Activated T-helper 9 cell treated with anti-CD3 and anti-CD28 coated beads, Interleukin-2, amount 50 U/mL, for 16 hours (primary cell): Measurements from ENCODE around the gene RAD51B.
"Not testable (repeated sequence)": the region's sequence is repeated elsewhere in the genome, so short reads cannot be mapped to it uniquely, and the experiment has no call there.

ENCODE experiments used
- DNase-seq: peaks from one replicate; pipeline ENCODE4 v3.0.0-alpha.2; 2020; ENCODE audit warnings: low read depth

Gene RAD51B

GRCh38 chr14:68027276-68027675 is 207.7 kb downstream of the RAD51B start:
- DNase-seq = no peak

GRCh38 chr14:68028075-68028474 is 208.5 kb downstream of the RAD51B start:
- DNase-seq = no peak

- DNase-seq = not testable (repeated sequence)
Observed at GRCh38 chr14:68031011-68031410, 211.4 kb downstream of the RAD51B start.

GRCh38 chr14:68032154-68032553 is 212.6 kb downstream of the RAD51B start:
- DNase-seq = no peak

- no peak for DNase-seq
Observed at GRCh38 chr14:68033336-68033932, 213.9 kb downstream of the RAD51B start.

DNA sequence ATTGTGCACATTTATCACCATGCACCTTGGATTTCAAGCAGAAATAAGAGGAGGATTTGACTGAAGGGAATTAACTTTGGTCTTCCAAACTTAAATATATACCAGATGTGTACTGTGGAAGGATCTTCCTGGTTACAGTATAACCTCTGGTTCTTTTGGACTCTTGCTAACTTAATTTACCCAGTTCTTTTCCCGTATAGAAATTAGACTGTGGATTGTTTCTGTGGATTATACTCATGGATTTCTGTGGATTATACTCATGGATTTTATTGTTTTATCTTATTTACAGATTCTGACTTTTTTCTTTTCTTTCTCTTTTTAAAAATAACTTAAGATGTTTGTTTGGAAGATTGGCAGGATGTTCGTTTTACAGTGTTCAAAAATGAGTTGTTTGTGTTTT is 215.3 kb downstream of the RAD51B start:
- DNase-seq = no peak

- no peak for DNase-seq
Observed at GRCh38 chr14:68036202-68036601, 216.6 kb downstream of the RAD51B start.

DNA sequence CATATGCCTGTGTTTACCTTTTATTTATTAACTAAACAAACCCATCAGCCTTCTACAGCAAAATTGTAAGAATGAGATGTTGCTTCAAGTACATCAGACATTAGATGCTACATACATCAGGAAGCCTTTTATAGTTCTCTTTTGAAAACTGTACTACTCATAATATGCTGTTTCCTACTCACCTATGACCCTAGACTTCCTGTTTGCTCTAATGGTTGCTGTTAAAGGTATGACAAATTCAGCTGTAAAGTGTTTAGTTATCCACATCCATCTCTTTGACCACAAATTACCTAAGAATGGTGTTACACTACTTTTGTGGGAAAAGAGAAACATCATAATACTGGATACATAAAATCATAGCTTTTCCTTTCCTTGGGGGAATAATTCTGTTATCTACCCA is 220.0 kb downstream of the RAD51B start:
- no peak for DNase-seq

- DNase-seq = no peak
Observed at GRCh38 chr14:68040633-68041369, 221.2 kb downstream of the RAD51B start.

DNA sequence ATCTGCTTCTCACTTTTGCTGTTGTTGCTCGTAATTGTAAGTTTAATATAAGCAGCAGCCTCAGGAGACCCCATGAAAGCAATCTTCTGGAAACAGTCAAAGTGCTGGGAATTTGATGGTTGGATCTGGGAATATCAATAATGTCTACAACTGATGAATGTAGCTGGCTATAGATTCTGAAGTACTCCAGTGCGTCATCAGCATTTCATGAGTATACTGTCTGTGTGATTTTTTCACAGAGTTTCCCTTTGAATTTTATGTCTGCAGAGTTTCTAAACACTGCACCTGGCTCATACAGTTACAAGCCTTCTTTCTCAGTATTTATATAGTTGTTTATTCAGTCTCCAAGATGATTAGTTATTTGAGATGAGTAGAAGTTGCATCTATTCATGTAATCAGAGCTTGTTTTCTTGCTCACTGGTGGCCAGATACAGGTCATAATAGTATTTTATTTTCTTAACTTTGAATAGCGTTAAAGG is 222.3 kb downstream of the RAD51B start:
- no peak for DNase-seq

DNA sequence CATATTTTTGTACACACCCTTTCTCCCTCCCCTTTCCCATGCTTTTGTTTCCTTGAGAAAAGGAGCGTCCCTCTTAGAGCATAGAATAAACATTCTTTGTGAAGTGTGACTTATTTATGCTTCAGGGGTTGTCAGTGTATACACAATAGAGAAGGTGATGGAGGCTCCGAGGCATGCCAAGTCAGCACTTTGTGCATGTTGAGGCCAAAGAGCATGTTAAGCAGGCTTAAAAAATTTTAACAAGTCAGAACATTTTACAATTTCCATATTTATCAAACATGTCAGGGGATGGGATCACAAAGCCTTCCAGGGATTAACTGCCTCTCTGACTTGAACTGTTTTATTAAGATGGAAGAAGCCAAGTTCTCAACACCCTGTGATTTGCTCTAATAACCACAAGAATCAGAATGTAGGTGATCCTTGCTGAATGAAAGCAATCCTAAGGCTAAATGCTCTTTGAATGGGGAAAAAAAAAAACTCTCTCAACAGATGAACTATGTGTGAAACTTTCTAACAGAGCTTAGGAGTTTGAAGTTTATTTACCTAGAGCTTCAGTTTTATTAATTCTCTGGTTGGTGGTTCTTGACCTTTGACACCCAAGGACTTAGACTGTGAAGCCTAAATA is 223.1 kb downstream of the RAD51B start:
- no peak for DNase-seq

DNA sequence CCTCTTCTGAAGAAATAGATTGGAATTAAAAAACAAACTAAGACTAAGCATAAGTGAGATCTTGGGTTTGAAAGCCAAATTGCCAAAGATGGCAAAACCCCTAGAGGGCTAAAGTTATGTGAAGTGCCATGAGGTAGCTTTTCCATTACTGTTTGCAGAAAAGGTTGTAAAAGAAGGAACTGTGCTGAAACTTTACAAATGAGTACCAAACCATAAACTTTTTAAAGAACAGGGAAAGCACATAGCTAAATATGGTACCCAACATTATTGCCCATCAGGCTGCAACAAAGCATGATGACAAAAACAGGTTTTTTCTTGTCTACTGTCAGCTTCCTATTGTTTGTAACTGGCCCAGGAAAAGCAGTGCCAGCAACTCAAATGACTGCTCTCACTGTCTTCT is 224.2 kb downstream of the RAD51B start:
- DNase-seq = no peak

DNA sequence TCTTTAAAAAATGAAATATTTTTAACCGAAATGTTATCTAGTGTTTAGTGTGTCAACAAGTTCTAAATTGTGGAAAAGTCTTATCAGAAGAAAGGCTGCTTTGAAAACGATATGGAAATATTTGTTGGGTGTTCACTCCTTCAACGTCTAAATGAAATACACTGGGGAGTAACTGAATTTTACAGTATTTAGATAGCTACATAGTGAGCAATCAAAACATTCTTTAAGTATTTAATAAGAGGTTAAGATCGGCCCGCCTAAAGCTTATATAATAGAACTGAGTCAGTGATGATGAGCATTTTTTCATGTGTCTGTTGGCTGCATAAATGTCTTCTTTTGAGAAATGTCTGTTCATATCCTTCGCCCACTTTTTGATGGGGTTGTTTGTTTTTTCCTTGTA is 228.3 kb downstream of the RAD51B start:
- DNase-seq = no peak

DNA sequence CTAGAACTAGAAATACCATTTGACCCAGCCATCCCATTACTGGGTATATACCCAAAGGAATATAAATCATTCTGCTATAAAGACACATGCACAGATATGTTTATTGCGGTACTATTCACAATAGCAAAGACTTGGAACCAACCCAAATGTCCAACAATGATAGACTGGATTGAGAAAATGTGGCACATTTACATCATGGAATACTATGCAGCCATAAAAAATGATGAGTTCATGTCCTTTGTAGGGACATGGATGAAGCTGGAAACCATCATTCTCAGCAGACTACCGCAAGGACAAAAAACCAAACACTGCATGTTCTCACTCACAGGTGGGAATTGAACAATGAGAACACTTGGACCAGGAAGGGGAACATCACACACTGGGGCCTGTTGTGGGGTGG is 229.2 kb downstream of the RAD51B start:
- DNase-seq = not testable (repeated sequence)

DNA sequence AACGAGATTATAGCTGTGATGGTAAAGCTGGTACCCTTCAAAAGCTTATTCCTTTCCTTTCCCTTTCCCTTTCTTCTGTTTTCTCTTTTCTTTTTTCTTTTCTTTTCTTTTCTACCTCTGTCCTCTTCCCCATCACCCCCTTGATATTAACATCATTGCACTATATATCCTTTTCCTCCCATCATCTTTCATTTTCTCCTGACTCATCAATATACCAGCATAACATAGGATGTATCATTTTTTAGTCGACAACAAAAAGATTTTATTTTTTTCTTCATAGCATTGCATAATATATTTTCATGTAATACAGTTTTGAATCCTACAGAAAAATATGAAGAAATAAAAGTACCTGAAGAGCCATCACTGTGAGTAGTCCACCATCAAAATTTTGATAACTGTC is 230.6 kb downstream of the RAD51B start:
- no peak for DNase-seq

DNA sequence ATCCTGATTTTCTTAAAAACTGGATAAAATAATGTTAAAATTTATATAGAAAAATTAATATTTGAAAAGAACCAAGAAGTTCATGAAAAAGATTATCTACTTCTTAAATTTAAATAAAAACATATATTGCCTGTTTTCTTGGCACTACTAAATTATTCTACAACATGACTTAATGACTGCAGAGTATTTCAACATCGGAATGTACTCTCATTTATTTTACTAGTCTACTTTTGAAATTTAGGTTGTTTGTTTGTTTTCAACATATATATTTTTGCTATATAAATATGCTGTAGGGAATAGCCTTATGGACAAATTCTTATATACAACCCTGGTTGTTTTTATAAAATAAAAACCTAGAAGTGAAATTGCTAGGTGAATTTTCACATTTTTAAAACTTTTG is 231.6 kb downstream of the RAD51B start:
- DNase-seq = no peak

DNA sequence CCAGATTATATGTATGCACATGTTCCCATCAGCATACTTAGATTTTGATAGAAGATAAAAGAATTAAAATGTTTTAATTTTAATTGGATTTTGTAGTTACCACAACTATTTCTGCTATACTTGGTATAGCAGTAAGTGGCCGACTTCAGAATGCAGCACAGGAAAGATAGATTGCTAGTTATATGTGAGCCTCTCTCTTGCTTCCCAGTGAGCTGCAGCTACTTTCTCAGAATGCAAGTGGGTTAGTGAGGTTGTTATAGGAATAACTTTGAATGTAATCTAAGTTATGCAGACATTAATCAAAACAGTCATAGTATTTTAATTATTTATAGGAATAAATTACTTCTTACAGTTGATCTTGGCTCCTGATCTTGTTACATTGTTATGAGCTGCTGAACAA is 240.6 kb downstream of the RAD51B start:
- no peak for DNase-seq

DNA sequence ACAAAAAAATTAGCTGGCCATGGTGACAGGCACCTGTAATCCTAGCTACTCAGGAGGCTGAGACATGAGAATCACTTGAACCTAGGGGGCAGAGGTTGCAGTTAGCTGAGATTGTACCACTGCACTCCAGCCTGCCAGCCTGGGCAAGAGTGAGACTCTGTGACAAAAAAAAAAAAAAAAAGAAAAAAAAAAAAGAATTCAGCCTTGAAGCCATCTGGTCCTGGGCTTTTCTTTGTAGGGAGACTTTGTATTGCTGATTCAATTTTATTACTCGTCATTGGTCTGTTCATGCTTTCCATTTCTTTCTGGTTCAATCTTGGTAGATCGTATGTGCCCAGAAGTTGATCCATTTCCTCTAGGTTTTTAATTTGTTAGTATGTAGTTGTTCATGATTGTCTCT is 243.1 kb downstream of the RAD51B start:
- DNase-seq = no peak

DNA sequence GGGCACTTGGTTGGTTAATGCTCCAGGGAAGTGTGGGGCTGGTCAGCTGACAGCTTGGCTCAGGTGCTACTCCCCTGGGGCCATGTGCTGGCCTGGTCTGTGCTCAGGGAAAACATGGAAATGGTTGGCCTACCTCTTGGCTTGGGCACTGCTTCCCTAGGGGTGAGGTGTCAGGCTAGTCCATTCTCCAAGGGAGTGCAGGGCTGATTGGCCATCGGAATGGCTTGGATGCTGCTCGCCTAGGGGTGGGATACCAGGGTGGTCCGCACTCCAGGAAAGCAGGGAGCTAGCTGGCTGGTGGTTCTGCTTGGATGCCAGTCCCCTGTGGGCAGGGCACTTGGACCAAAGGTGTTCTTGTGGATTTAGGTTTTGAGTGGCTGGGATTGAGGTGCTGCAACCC is 245.7 kb downstream of the RAD51B start:
- DNase-seq = no peak

DNA sequence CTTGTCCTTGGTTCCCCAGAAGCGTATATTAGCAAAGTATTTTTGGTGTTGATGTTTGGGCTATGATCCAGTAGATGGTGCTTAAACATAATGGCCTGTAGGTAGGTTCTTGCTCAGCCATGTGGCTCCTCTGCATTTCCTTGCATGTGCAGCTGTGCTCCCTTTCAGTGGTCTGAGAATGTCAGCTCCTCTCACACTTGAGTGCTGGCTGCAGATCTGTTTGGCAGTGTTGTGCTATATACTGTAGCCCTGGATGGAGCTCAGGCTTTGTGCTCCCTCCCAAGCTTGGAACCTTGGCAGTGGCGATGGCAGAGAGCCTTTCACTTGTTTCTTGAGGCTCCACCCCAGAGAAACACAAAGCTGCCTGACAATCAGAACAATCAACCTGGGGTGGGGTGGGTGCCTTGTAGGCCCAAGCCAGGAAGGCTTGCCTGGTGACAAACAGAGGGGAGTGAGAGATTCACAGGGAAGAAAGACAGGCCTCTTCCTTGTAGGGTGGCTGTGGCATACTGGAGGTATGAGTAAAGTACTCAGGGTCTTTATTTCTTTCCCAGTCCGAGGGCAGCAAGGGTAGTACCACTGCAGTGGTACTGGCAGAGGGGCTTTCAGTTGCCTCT is 255.3 kb downstream of the RAD51B start:
- no peak for DNase-seq

- no peak for DNase-seq
Observed at GRCh38 chr14:68075382-68076029, 255.9 kb downstream of the RAD51B start.

DNA sequence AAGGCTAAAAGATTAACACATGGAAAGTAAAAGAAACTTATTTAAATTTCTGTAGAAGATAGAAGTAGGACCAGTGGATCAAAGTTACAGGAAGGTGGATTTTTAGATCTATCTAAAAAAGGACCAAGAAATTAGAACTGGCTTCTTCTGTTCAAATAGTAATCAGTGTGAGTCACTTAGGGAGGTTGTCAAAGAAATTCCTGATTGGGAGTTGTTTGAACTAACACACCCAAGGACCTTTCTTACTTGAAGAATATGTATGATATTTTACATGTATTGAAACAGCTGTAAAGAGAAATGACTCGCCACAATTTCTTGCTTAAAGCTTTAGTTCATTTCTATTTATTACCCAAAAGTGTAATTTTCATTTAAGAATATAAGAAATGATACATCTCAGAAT is 256.9 kb downstream of the RAD51B start:
- no peak for DNase-seq
